IPS-20b (cell line): ENCODE results near the gene SRD5A3.
A peak's percentile ranks its signal among the peaks of the same experiment; 100 is the strongest.

Experiments used
- H3K27ac ChIP-seq: one replicate; pipeline ENCODE4 v1.5.1; 2013; ENCODE audit warnings: low read length
- H3K27me3 ChIP-seq: 2 replicates; pipeline ENCODE4 v1.6.1; 2013; ENCODE audit warnings: mild to moderate bottlenecking, low read length, inconsistent platforms; ENCODE audit not compliant: insufficient read depth
- H3K36me3 ChIP-seq: 2 replicates; pipeline ENCODE4 v1.6.1; 2013; ENCODE audit warnings: low read depth, mild to moderate bottlenecking, inconsistent platforms, low read length, moderate library complexity; ENCODE audit not compliant: insufficient read depth
- H3K4me1 ChIP-seq: 2 replicates; pipeline ENCODE4 v1.6.1; 2013; ENCODE audit warnings: mild to moderate bottlenecking, control low read depth, inconsistent platforms, low read length, moderate library complexity; ENCODE audit not compliant: insufficient read depth
- H3K4me3 ChIP-seq: 2 replicates; pipeline ENCODE4 v1.5.1; 2013; ENCODE audit warnings: mild to moderate bottlenecking, low read length, inconsistent platforms
- H3K9ac ChIP-seq: 2 replicates; pipeline ENCODE4 v1.6.1; 2013; ENCODE audit warnings: low read depth, mild to moderate bottlenecking, inconsistent platforms, low read length, moderate library complexity
- H3K9me3 ChIP-seq: 2 replicates; pipeline ENCODE4 v1.6.1; 2013; ENCODE audit warnings: mild to moderate bottlenecking, low read depth, low read length, inconsistent platforms; ENCODE audit not compliant: insufficient read depth

SRD5A3 gene

GRCh38 chr4:55396308-55397125 lies 50.5 kb downstream of the SRD5A3 start:
- Histone ChIP-seq H3K36me3 (peaks cover 29% of the 10 kb centered on the region), H3K27me3 (no peaks in the 10 kb centered on the region), H3K9me3 (no peaks in the 10 kb centered on the region), H3K4me1 (peaks cover 16% of the 10 kb centered on the region; the same call in 1 of the 2 replicates), H3K4me3 (peak overlapping the region; percentile 99), H3K9ac (peak overlapping the region; percentile 93), H3K27ac (peak overlapping the region; percentile 51)

GRCh38 chr4:55397126-55397436 lies 51.0 kb downstream of the SRD5A3 start:
- H3K27me3 ChIP-seq: no peaks in the 10 kb centered on the region
- H3K9ac ChIP-seq: peak overlapping the region; percentile 93
- H3K4me3 ChIP-seq: peak overlapping the region; percentile 99
- no peaks in the 10 kb centered on the region for H3K9me3 ChIP-seq
- H3K4me1 ChIP-seq: peaks cover 16% of the 10 kb centered on the region; the same call in 1 of the 2 replicates
- H3K36me3 ChIP-seq: peaks cover 29% of the 10 kb centered on the region
- no peak overlapping the region for H3K27ac ChIP-seq

GRCh38 chr4:55397520-55398321 lies 51.7 kb downstream of the SRD5A3 start:
- no peaks in the 10 kb centered on the region for H3K27me3 ChIP-seq
- peak overlapping the region; percentile 99 for H3K4me3 ChIP-seq
- H3K27ac ChIP-seq: no peak overlapping the region
- H3K36me3 ChIP-seq: peaks cover 29% of the 10 kb centered on the region
- H3K9me3 ChIP-seq: no peaks in the 10 kb centered on the region
- peaks cover 16% of the 10 kb centered on the region; the same call in 1 of the 2 replicates for H3K4me1 ChIP-seq
- peak overlapping the region; percentile 93 for H3K9ac ChIP-seq

GRCh38 chr4:55398461-55398860 lies 52.4 kb downstream of the SRD5A3 start:
- H3K4me1 ChIP-seq: peaks cover 16% of the 10 kb centered on the region; the same call in 1 of the 2 replicates
- H3K27ac ChIP-seq: no peak overlapping the region
- peak overlapping the region; percentile 99 for H3K4me3 ChIP-seq

GRCh38 chr4:55398966-55399365 lies 52.9 kb downstream of the SRD5A3 start:
- H3K36me3 ChIP-seq: peaks cover 39% of the 10 kb centered on the region
- H3K27me3 ChIP-seq: no peaks in the 10 kb centered on the region
- H3K9me3 ChIP-seq: no peaks in the 10 kb centered on the region
- H3K9ac ChIP-seq: no peak overlapping the region
- H3K4me1 ChIP-seq: peaks cover 16% of the 10 kb centered on the region; the same call in 1 of the 2 replicates
- no peak overlapping the region for H3K27ac ChIP-seq
- H3K4me3 ChIP-seq: peak overlapping the region; percentile 99; the same call in 1 of the 2 replicates

More at GRCh38 chr4:55398461-55398860, 52.4 kb downstream of the SRD5A3 start:
- peaks cover 34% of the 10 kb centered on the region for H3K36me3 ChIP-seq
- no peaks in the 10 kb centered on the region for H3K9me3 ChIP-seq
- H3K9ac ChIP-seq: peak overlapping the region; percentile 93; the same call in 1 of the 2 replicates
- H3K27me3 ChIP-seq: no peaks in the 10 kb centered on the region

GRCh38 chr4:55399581-55399980 lies 53.5 kb downstream of the SRD5A3 start:
- no peaks in the 10 kb centered on the region for H3K9me3 ChIP-seq
- H3K4me1 ChIP-seq: peaks cover 16% of the 10 kb centered on the region; the same call in 1 of the 2 replicates
- H3K27ac ChIP-seq: no peak overlapping the region
- no peaks in the 10 kb centered on the region for H3K27me3 ChIP-seq
- peak overlapping the region; percentile 99; the same call in 1 of the 2 replicates for H3K4me3 ChIP-seq
- no peak overlapping the region for H3K9ac ChIP-seq
- H3K36me3 ChIP-seq: peaks cover 46% of the 10 kb centered on the region

GRCh38 chr4:55405073-55405472 lies 59.0 kb downstream of the SRD5A3 start:
- no peaks in the 10 kb centered on the region for H3K9me3 ChIP-seq
- H3K36me3 ChIP-seq: peaks cover 68% of the 10 kb centered on the region

GRCh38 chr4:55406545-55406944 lies 60.5 kb downstream of the SRD5A3 start:
- no peaks in the 10 kb centered on the region for H3K27me3 ChIP-seq
- H3K4me1 ChIP-seq: peaks cover 3% of the 10 kb centered on the region; the same call in 1 of the 2 replicates
- peaks cover 67% of the 10 kb centered on the region for H3K36me3 ChIP-seq
- no peak overlapping the region for H3K9ac ChIP-seq
- no peaks in the 10 kb centered on the region for H3K9me3 ChIP-seq
- no peak overlapping the region for H3K4me3 ChIP-seq
- no peak overlapping the region for H3K27ac ChIP-seq

More at GRCh38 chr4:55405073-55405472, 59.0 kb downstream of the SRD5A3 start:
- Histone ChIP-seq H3K4me1 (peaks cover 3% of the 10 kb centered on the region; the same call in 1 of the 2 replicates), H3K27ac (no peak overlapping the region), H3K27me3 (no peaks in the 10 kb centered on the region), H3K9ac (no peak overlapping the region), H3K4me3 (no peak overlapping the region)

GRCh38 chr4:55407119-55407518 lies 61.1 kb downstream of the SRD5A3 start:
- Histone ChIP-seq H3K4me1 (peaks cover 3% of the 10 kb centered on the region; the same call in 1 of the 2 replicates), H3K27me3 (no peaks in the 10 kb centered on the region), H3K27ac (no peak overlapping the region), H3K4me3 (no peak overlapping the region), H3K9ac (no peak overlapping the region), H3K36me3 (peaks cover 72% of the 10 kb centered on the region), H3K9me3 (no peaks in the 10 kb centered on the region)

GRCh38 chr4:55407764-55408163 lies 61.7 kb downstream of the SRD5A3 start:
- Histone ChIP-seq H3K27ac (no peak overlapping the region), H3K4me3 (no peak overlapping the region), H3K36me3 (peaks cover 72% of the 10 kb centered on the region), H3K9ac (no peak overlapping the region), H3K9me3 (no peaks in the 10 kb centered on the region), H3K4me1 (peaks cover 3% of the 10 kb centered on the region; the same call in 1 of the 2 replicates), H3K27me3 (no peaks in the 10 kb centered on the region)

GRCh38 chr4:55409468-55410171 lies 63.6 kb downstream of the SRD5A3 start:
- no peaks in the 10 kb centered on the region for H3K9me3 ChIP-seq
- H3K4me3 ChIP-seq: no peak overlapping the region
- H3K4me1 ChIP-seq: peaks cover 3% of the 10 kb centered on the region; the same call in 1 of the 2 replicates
- H3K9ac ChIP-seq: no peak overlapping the region
- H3K27ac ChIP-seq: no peak overlapping the region
- peaks cover 56% of the 10 kb centered on the region for H3K36me3 ChIP-seq
- H3K27me3 ChIP-seq: no peaks in the 10 kb centered on the region
